Measurements from ENCODE around the gene RPL29. TPM values are rescaled to one million over a fixed set of nuclear protein-coding genes. Genes with fewer than 3 reads are reported as not detected.

The RPL29 gene
- total RNA-seq, 2 donors from 2014 or later, result 1,359 to 1,493 TPM

- Mint-ChIP-seq H3K4me1 (peaks cover 20% of the 10 kb centered on the region), H3K27ac (no peak overlapping the region), H3K4me3 (no peak overlapping the region), H3K27me3 (no peaks in the 10 kb centered on the region), H3K36me3 (ENCODE audit: low read depth) (no peaks in the 10 kb centered on the region)
- no peak for ATAC-seq
- no peaks in the 10 kb centered on the region for H3K9me3 ChIP-seq (ENCODE audit: control insufficient read depth, low read length, poor library complexity, severe bottlenecking)
- DNase-seq, result no peak
These were observed 50.5 kb downstream of the RPL29 start for GRCh38 chr3:51945031-51945840.

GRCh38 chr3:51944451-51945021, 51.2 kb downstream of the RPL29 start:
- Mint-ChIP-seq H3K4me3 (no peak overlapping the region), H3K36me3 (ENCODE audit: low read depth) (no peaks in the 10 kb centered on the region), H3K4me1 (peaks cover 21% of the 10 kb centered on the region), H3K27ac (peak overlapping the region; percentile 37), H3K27me3 (no peaks in the 10 kb centered on the region)
- H3K9me3 ChIP-seq (ENCODE audit: control insufficient read depth, low read length, poor library complexity, severe bottlenecking), result no peaks in the 10 kb centered on the region
- no peak for ATAC-seq
- no peak for DNase-seq

Other genes with a start within 250 kb of the RPL29 start
- gene IQCF6, start 216.7 kb downstream of the RPL29 start, total RNA-seq, result not detected
- not detected for gene IQCF2, start 134.3 kb downstream of the RPL29 start, total RNA-seq
- gene IQCF5, start 120.3 kb downstream of the RPL29 start, total RNA-seq, result not detected
- not detected for gene IQCF1, start 92.5 kb downstream of the RPL29 start, total RNA-seq
- gene RRP9, start 54.0 kb downstream of the RPL29 start, total RNA-seq, result 10 to 100 TPM in 1 of 2 donors, 1 to 10 TPM in 1; 9.5 to 10.9 TPM
- 10 to 100 TPM in 1 of 2 donors, 1 to 10 TPM in 1; 8.9 to 11.4 TPM for gene PARP3, start 53.5 kb downstream of the RPL29 start, total RNA-seq
- not detected for gene GPR62, start 40.5 kb downstream of the RPL29 start, total RNA-seq
- 10 to 100 TPM; 20.2 to 28.7 TPM for gene PCBP4, start 28.4 kb downstream of the RPL29 start, total RNA-seq
- 10 to 100 TPM; 34.8 to 51.1 TPM for gene ABHD14B, start 21.8 kb downstream of the RPL29 start, total RNA-seq
- gene ABHD14A, start 20.8 kb downstream of the RPL29 start, total RNA-seq, result 10 to 100 TPM; 13.9 to 14.6 TPM
- gene ACY1, start 12.4 kb downstream of the RPL29 start, total RNA-seq, result 1 to 10 TPM; 7.1 to 7.6 TPM
- 10 to 100 TPM; 15.8 to 18.6 TPM for gene DUSP7, start 60.7 kb upstream of the RPL29 start, total RNA-seq
- 1 to 10 TPM in 1 of 2 donors, under 1 TPM in 1; 0.47 to 1.4 TPM for gene POC1A, start 158.5 kb upstream of the RPL29 start, total RNA-seq
- gene ALAS1, start 202.3 kb upstream of the RPL29 start, total RNA-seq, result 10 to 100 TPM; 14.4 to 15.6 TPM
- under 1 TPM in 1 of 2 donors, not detected in 1; 0.42 TPM for gene TLR9, start 229.8 kb upstream of the RPL29 start, total RNA-seq
- gene TWF2, start 243.3 kb upstream of the RPL29 start, total RNA-seq, result 10 to 100 TPM; 44.8 to 48.2 TPM
- 10 to 100 TPM; 43.9 to 58.0 TPM for gene PPM1M, start 249.9 kb upstream of the RPL29 start, total RNA-seq